IMR-90 (cell line): ENCODE results near the gene EPB41L5. TPM values are rescaled to one million over a fixed set of nuclear protein-coding genes. Genes with fewer than 3 reads are reported as not detected.
"Not testable (repeated sequence)": the region's sequence is repeated elsewhere in the genome, so short reads cannot be mapped to it uniquely, and the experiment has no call there.

Experiments
- ATAC-seq: fragments of 200-7000 bp; cut with Tn5 transposase; 2 replicates; pipeline ENCODE4 v1.9.1; 2020; ENCODE audit warnings: low read depth, mild to moderate bottlenecking, moderate library complexity
- BruUV-seq: library from RNA; stranded (reverse); fragments of 400-500 nt; replicated peaks from 2 replicates; lab custom pipeline; 2021; lab: Mats Ljungman, UMichigan
- CTCF ChIA-PET: fragments of 300-600 bp; formaldehyde crosslinking; extraction: SDS; loops from one replicate; lab custom pipeline; 2021; ENCODE audit warnings: antibody characterized with exemption; lab: Yijun Ruan, JAX
- POLR2A ChIA-PET: fragments of 300-600 bp; sonication (Branson Sonifier 250); formaldehyde crosslinking; loops from one replicate; lab custom pipeline; 2022; ENCODE audit warnings: antibody characterized with exemption; ENCODE audit not compliant: unreplicated experiment; lab: Charles Lee
- DNase-seq: peaks from one replicate; pipeline ENCODE4 v3.0.0; 2013
- H2AFZ ChIP-seq: replicated peaks from 2 replicates; pipeline ENCODE3; 2013; ENCODE audit warnings: low read length, mild to moderate bottlenecking; ENCODE audit not compliant: poor library complexity
- H2AK5ac ChIP-seq: 2 replicates; pipeline ENCODE4 v1.6.1; 2013; ENCODE audit warnings: low read depth, low read length, inconsistent platforms
- H2AK9ac ChIP-seq: replicated peaks from 2 replicates; pipeline ENCODE3; 2013; ENCODE audit warnings: mild to moderate bottlenecking, low read depth, low read length, moderate library complexity; ENCODE audit not compliant: poor library complexity
- H2BK120ac ChIP-seq: 2 replicates; pipeline ENCODE4 v1.6.1; 2013; ENCODE audit warnings: low read depth, low read length, inconsistent platforms
- H2BK15ac ChIP-seq: 3 replicates; pipeline ENCODE4 v1.6.1; 2013; ENCODE audit warnings: low read depth, low read length, inconsistent platforms
- H2BK20ac ChIP-seq: 2 replicates; pipeline ENCODE4 v1.6.1; 2013; ENCODE audit warnings: low read depth, mild to moderate bottlenecking, inconsistent platforms, low read length, moderate library complexity
- H2BK5ac ChIP-seq: 2 replicates; pipeline ENCODE4 v1.6.1; 2013; ENCODE audit warnings: mild to moderate bottlenecking, low read depth, low read length, inconsistent platforms; ENCODE audit not compliant: poor library complexity, severe bottlenecking
- H3K14ac ChIP-seq: replicated peaks from 2 replicates; pipeline ENCODE4 v1.6.1; 2013; ENCODE audit warnings: low read depth, low read length, inconsistent platforms
- H3K18ac ChIP-seq: 2 replicates; pipeline ENCODE4 v1.6.1; 2013; ENCODE audit warnings: low read depth, low read length, control low read depth
- H3K23ac ChIP-seq: 2 replicates; pipeline ENCODE4 v1.6.1; 2013; ENCODE audit warnings: low read depth, low read length, inconsistent platforms
- H3K27ac ChIP-seq: 2 replicates; pipeline ENCODE4 v1.5.1; 2013; ENCODE audit warnings: mild to moderate bottlenecking, control low read depth, low read length; ENCODE audit not compliant: insufficient read depth
- H3K27me3 ChIP-seq: 2 replicates; pipeline ENCODE4 v1.6.1; 2013; ENCODE audit warnings: low read length; ENCODE audit not compliant: control insufficient read depth, insufficient read depth
- H3K36me3 ChIP-seq: 2 replicates; pipeline ENCODE4 v1.6.1; 2013; ENCODE audit warnings: low read length, mixed read lengths; ENCODE audit not compliant: control insufficient read depth, insufficient read depth
- H3K4ac ChIP-seq: 2 replicates; pipeline ENCODE4 v1.6.1; 2013; ENCODE audit warnings: low read depth, low read length, inconsistent platforms
- H3K4me1 ChIP-seq: 2 replicates; pipeline ENCODE4 v1.6.1; 2013; ENCODE audit warnings: low read length, mixed read lengths; ENCODE audit not compliant: control insufficient read depth, insufficient read depth
- H3K4me2 ChIP-seq: 2 replicates; pipeline ENCODE4 v1.6.1; 2013; ENCODE audit warnings: low read depth, mild to moderate bottlenecking, control low read depth, low read length, moderate library complexity
- H3K4me3 ChIP-seq: 2 replicates; pipeline ENCODE4 v1.5.1; 2013; ENCODE audit warnings: low read depth, mild to moderate bottlenecking, control low read depth, low read length, moderate library complexity; ENCODE audit not compliant: insufficient read depth
- H3K56ac ChIP-seq: 2 replicates; pipeline ENCODE4 v1.6.1; 2013; ENCODE audit warnings: low read length, inconsistent platforms; ENCODE audit not compliant: insufficient read depth; ENCODE audit errors: extremely low read depth
- H3K79me1 ChIP-seq, 2 experiments: 2 replicates each; pipeline ENCODE4 v1.6.1; 2013; ENCODE audit warnings: low read length in 2 of 2, inconsistent platforms in 1 of 2, low read depth in 1 of 2
- H3K9ac ChIP-seq: 2 replicates; pipeline ENCODE4 v1.6.1; 2013; ENCODE audit warnings: low read depth, low read length, control low read depth
- H3K9me1 ChIP-seq: 2 replicates; pipeline ENCODE4 v1.6.1; 2013; ENCODE audit warnings: low read length, inconsistent platforms; ENCODE audit not compliant: insufficient read depth
- H3K9me3 ChIP-seq: 2 replicates; pipeline ENCODE4 v1.6.1; 2013; ENCODE audit warnings: low read length; ENCODE audit not compliant: control insufficient read depth, insufficient read depth
- H4K20me1 ChIP-seq: 2 replicates; pipeline ENCODE4 v1.6.1; 2013; ENCODE audit warnings: low read length, inconsistent platforms; ENCODE audit not compliant: insufficient read depth
- H4K5ac ChIP-seq: 2 replicates; pipeline ENCODE4 v1.6.1; 2013; ENCODE audit warnings: mild to moderate bottlenecking, low read depth, low read length, control low read depth
- H4K8ac ChIP-seq, 2 experiments: 2 replicates each; pipeline ENCODE4 v1.6.1; 2013; ENCODE audit warnings: low read depth in 2 of 2, low read length in 2 of 2, control low read depth in 1 of 2, inconsistent platforms in 1 of 2
- H4K91ac ChIP-seq: 2 replicates; pipeline ENCODE4 v1.6.1; 2013; ENCODE audit warnings: low read depth, low read length, inconsistent platforms; ENCODE audit not compliant: insufficient read depth
- WGBS, 2 experiments: methylation state at CpG; one replicate each; pipeline versions ENCODE4 v1.1.5 to v1.1.7; 2013; ENCODE audit warnings: missing lambda C conversion rate in 2 of 2; ENCODE audit not compliant: insufficient read length in 1 of 2; ENCODE audit errors: extremely low coverage in 2 of 2; 5-methylcytosine and 5-hydroxymethylcytosine counted together
- dilution Hi-C: fragments of 300-500 bp; cut with HindIII; formaldehyde crosslinking; loops from one replicate; pipeline ENCODE4 v1.14.3; 2018; ENCODE audit warnings: low sequenced_read_pairs; ENCODE audit not compliant: unreplicated experiment
- in situ Hi-C: fragments of 300-500 bp; cut with MboI; formaldehyde crosslinking; loops from 3 replicates; pipeline ENCODE4 v1.14.3; 2019; ENCODE audit warnings: low sequenced_read_pairs, inconsistent platforms, mixed read lengths
- intact Hi-C: fragments of 100-400 bp; cut with micrococcal nuclease; formaldehyde crosslinking; loops from 2 replicates; pipeline ENCODE4 v1.10.0; 2022
- polyA plus RNA-seq, 3 experiments: library from polyadenylated mRNA; depleted of rRNA; stranded (reverse); fragments of >200 nt; gene quantifications; 2 replicates each; pipeline ENCODE4 v1.2.3, GENCODE V29; 2012; ENCODE audit warnings: low replicate concordance in 1 of 3
- total RNA-seq: library from RNA; depleted of rRNA; stranded (reverse); fragments of >200 nt; gene quantifications from 2 replicates; pipeline ENCODE4 v1.2.3, GENCODE V29; 2012

Gene EPB41L5
- total and polyA plus RNA-seq, 2 of the 4 experiments (the other 2 are of a cell fraction): 5.1 to 10.6 TPM

DNA sequence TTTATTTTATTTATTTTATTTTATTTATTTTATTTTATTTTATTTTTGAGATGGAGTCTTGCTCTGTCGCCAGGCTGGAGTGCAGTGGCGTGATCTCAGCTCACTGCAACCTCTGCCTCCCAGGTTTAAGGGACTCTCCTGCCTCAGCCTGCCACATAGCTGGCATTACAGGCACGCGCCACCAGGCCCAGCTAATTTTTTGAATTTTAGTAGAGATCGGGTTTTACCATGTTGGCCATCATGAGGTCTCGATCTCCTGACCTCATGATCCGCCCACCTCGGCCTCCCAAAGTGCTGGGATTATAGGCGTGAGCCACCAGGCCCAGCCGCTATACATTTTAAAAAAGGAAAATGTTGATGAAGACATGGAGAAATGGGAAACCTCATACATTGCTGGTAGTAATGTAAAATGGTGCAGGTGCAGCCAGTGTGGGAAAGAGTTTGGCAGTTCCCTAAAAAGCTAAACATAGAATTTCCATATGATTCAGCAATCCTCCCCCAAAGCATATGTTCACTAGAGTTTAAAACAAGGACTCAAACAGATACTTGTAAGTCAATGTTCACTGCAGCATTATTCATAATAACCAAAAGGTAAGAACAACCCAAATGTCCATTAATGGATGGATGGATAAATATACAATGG lies 187.1 kb downstream of the EPB41L5 start:
- ATAC-seq, H2AFZ ChIP-seq, H3K9ac ChIP-seq, DNase-seq, H3K36me3 ChIP-seq, H2AK9ac ChIP-seq, H3K9me1 ChIP-seq, H3K23ac ChIP-seq, H2AK5ac ChIP-seq, H3K56ac ChIP-seq, H3K4me3 ChIP-seq, H3K4me1 ChIP-seq, CTCF ChIA-PET, H3K4me2 ChIP-seq, BruUV-seq, H3K18ac ChIP-seq, H4K5ac ChIP-seq, H4K91ac ChIP-seq, H3K27ac ChIP-seq, H4K8ac ChIP-seq, H2BK5ac ChIP-seq, dilution Hi-C loops, H2BK15ac ChIP-seq, H3K14ac ChIP-seq, H3K79me1 ChIP-seq, H2BK120ac ChIP-seq, H3K9me3 ChIP-seq, POLR2A ChIA-PET, H3K4ac ChIP-seq, H2BK20ac ChIP-seq, intact Hi-C loops, H4K20me1 ChIP-seq, in situ Hi-C loops, H3K27me3 ChIP-seq: not testable (repeated sequence)
- 100% methylated on average over 4 of the region's 10 CpGs; no CpG with 5 or more reads in 1 of the 2 experiments for WGBS, 2 experiments
